Esophagus (tissue), 2 donors: ENCODE results near the gene RBMXL2. TPM values are rescaled to one million over a fixed set of nuclear protein-coding genes. Genes with fewer than 3 reads are reported as not detected.

Source experiments
- H3K27ac ChIP-seq, 2 donors: one replicate each; pipeline ENCODE4 v1.5.1; 2013; ENCODE audit warnings: low read depth in 2 of 2, mild to moderate bottlenecking in 2 of 2, inconsistent platforms in 1 of 2, low read length in 1 of 2, moderate library complexity in 1 of 2
- H3K27me3 ChIP-seq, 2 donors: one replicate each; pipeline ENCODE4 v1.6.1; 2013; ENCODE audit warnings: low read length in 2 of 2, control low read depth in 1 of 2, mild to moderate bottlenecking in 1 of 2; ENCODE audit not compliant: insufficient read depth in 2 of 2, control insufficient read depth in 1 of 2
- H3K36me3 ChIP-seq, 2 donors: one replicate each; pipeline ENCODE4 v1.6.1; 2013; ENCODE audit warnings: low read length in 1 of 2; ENCODE audit not compliant: control insufficient read depth in 2 of 2, insufficient read depth in 2 of 2
- H3K4me1 ChIP-seq, 2 donors: one replicate each; pipeline ENCODE4 v1.6.1; 2013; ENCODE audit warnings: low read length in 1 of 2; ENCODE audit not compliant: control insufficient read depth in 2 of 2, insufficient read depth in 2 of 2
- H3K4me3 ChIP-seq, 2 donors: one replicate each; pipeline ENCODE4 v1.5.1; 2013; ENCODE audit warnings: low read length in 2 of 2, mild to moderate bottlenecking in 2 of 2, low read depth in 1 of 2, moderate library complexity in 1 of 2
- H3K9me3 ChIP-seq, 2 donors: one replicate each; pipeline ENCODE4 v1.6.1; 2013; ENCODE audit warnings: mild to moderate bottlenecking in 2 of 2, low read depth in 1 of 2, low read length in 1 of 2, moderate library complexity in 1 of 2; ENCODE audit not compliant: control insufficient read depth in 2 of 2, insufficient read depth in 1 of 2
- WGBS, 2 donors: extraction: QIAGEN DNeasy Blood & Tissue Kit; methylation state at CpG; one replicate each; pipeline ENCODE4 v1.1.7; 2013; 5-methylcytosine and 5-hydroxymethylcytosine counted together
- polyA plus RNA-seq, 2 donors: library from polyadenylated mRNA; stranded (reverse); fragments of 200-250 nt; gene quantifications; one replicate each; pipeline ENCODE4 v1.2.3, GENCODE V29; 2013
- donor health status: healthy with polysubstance abuse.
- donor health status: Bipolar disorder and iron deficiency.

RBMXL2 gene
- polyA plus RNA-seq, 2 donors = not detected

DNA sequence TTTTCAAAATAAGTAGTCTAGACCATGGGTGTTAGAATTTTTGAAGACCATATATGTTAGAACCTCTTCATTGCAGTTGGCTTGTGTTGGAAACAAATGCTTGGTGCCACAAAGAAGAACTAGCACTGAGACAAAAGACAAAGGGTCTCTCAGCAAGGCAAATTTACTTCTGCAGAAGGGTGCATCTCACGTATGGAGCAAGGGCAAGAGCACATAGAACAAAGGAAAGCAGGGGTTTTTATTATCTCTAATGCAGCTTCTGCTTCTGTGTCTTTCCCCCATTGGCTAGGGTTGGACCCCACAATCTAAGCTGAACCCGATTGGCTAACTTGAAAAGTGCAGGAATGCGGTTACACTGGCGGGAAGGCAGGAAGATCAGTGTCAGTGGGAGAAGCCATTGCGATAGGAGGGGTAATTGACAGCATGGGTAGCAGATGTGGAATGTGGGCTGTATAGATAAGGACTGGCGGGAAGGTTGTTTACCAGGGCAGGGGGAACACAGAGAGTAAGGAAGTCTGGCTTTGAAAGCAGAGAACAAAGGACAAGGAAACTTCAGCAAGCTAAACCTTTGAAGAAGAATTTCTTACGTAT is 9.2 kb upstream of the RBMXL2 start:
- Histone ChIP-seq H3K9me3 (peaks cover 4% of the 10 kb centered on the region in 2 donors), H3K27ac (no peak overlapping the region), H3K4me3 (no peak overlapping the region), H3K36me3 (no peaks in the 10 kb centered on the region), H3K27me3 (no peaks in the 10 kb centered on the region), H3K4me1 (no peaks in the 10 kb centered on the region)
- 69 to 77% methylated on average over 7 of the region's 7 CpGs for WGBS, 2 donors

DNA sequence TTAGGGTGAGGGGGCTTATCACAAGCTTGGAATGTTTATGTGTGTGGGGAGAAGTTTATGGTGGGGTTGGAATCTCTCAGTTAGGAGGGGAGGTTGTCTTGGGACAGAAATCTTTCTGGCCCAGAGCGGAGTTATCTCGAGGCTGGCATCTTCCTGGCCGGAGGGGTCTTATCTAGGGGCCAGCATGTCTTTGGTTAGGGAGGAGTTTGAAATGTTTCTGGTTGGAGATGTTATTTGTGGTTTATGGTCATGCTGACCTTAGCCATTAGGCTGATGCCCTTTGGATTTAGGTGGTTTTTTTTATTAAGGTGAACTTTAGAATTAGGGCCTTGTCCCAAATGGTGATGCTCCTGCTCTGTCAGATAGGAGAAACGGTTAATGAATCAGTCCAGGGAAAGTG is 7.9 kb upstream of the RBMXL2 start:
- Histone ChIP-seq H3K36me3 (no peaks in the 10 kb centered on the region), H3K27ac (no peak overlapping the region), H3K4me1 (no peaks in the 10 kb centered on the region), H3K27me3 (no peaks in the 10 kb centered on the region), H3K4me3 (no peak overlapping the region), H3K9me3 (peaks cover 4% of the 10 kb centered on the region in 2 donors)
- whole genome bisulfite sequencing, 2 donors = 84 to 85% methylated on average over 4 of the region's 4 CpGs

DNA sequence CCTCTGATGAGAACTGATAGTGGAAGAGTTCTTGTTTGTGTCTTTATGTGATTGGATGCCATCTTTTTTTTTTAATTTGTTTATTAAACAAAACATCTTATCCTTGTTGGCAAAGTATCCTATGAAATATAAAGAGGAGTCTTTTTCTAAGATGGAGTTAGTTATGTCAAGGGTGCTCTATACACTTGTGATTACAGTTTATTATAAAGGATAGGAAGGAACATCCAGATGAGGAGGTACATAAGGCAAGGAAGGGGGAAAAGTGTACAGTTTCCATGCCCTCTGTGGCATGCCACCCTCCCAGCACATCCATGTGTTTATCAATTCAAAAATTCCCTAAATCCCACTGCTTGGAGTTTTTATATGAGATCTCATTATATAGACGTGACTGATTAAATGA is 7.4 kb upstream of the RBMXL2 start:
- Histone ChIP-seq H3K36me3 (no peaks in the 10 kb centered on the region), H3K4me3 (no peak overlapping the region), H3K4me1 (no peaks in the 10 kb centered on the region), H3K27me3 (no peaks in the 10 kb centered on the region), H3K27ac (no peak overlapping the region), H3K9me3 (peaks cover 4% of the 10 kb centered on the region in 2 donors)
- WGBS, 2 donors = 58 to 83% methylated on average over 1 of the region's 1 CpG

DNA sequence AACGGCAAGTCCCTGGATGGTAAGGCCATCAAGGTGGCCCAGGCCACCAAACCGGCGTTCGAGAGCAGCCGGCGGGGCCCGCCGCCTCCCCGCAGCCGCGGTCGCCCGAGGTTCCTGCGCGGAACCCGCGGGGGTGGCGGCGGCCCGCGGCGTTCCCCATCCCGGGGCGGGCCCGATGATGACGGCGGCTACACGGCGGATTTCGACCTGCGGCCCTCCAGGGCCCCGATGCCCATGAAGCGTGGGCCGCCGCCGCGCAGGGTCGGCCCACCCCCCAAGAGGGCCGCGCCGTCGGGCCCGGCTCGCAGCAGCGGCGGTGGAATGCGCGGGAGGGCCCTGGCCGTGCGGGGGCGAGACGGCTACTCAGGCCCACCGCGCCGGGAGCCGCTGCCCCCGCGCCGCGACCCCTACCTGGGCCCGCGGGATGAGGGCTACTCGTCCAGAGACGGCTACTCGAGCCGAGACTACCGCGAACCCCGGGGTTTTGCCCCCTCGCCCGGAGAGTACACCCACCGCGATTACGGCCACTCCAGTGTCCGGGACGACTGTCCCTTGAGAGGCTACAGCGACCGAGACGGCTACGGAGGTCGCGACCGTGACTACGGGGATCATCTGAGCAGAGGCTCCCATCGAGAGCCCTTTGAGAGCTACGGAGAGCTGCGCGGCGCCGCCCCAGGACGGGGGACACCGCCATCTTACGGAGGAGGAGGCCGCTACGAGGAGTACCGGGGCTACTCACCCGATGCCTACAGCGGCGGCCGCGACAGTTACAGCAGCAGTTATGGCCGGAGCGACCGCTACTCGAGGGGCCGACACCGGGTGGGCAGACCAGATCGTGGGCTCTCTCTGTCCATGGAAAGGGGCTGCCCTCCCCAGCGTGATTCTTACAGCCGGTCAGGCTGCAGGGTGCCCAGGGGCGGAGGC is 792 bp downstream of the RBMXL2 start:
- Histone ChIP-seq H3K36me3 (no peaks in the 10 kb centered on the region), H3K4me3 (no peak overlapping the region), H3K9me3 (no peaks in the 10 kb centered on the region), H3K4me1 (no peaks in the 10 kb centered on the region), H3K27ac (no peak overlapping the region), H3K27me3 (peaks cover 0 to 3% of the 10 kb centered on the region in 2 donors)
- WGBS, 2 donors = 84 to 85% methylated on average over 107 to 111 of the region's 111 CpGs

DNA sequence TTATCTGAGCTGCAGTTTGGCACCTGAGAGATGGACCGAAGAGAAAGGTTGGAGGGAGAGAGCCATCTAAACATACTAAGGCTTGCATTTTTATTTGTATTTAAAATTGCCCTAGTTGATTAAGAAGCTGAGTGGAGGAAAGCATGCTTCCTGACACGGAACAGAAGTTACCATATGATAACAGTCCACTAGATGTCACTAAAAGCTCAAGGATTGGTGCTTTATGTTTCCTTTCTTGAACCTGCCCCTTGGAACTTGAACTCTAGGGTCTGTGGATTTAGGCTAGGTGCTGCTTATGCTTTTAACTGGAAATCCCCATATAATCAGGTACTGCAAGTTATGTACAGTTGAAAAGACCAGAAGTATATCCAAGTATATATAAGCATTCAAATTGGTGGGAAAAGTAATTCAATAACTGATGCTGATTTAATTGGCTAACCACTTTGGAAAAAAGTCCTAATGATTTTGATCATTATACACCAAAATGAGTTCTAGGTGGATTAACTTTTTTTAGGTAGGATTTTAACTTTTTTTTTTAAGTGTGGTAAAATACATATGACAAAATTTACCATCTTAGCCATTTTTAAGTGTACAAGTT is 9.5 kb downstream of the RBMXL2 start:
- no peaks in the 10 kb centered on the region for H3K36me3 ChIP-seq
- 7 to 10% methylated on average over 2 of the region's 2 CpGs for WGBS, 2 donors
- H3K27ac ChIP-seq = no peak overlapping the region

DNA sequence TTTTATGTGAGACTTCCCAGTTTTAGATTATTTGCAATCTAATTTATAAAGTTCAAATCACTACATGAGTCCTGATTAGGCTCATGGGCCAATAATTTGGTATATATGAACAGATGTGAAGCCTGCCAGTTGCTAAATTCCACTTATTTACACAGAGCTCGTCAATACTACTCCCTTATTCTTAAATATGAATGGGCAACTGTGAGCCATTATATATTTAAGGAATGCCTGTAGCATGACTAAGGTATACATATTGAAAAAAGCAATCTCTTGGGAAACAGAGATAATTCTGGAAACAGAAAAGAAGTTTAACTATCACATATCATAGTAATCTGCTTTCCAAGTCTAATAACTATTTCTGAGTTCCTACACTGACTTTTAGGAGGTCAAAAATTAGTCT is 27.0 kb downstream of the RBMXL2 start:
- Histone ChIP-seq H3K27me3 (peaks cover 0 to 3% of the 10 kb centered on the region in 2 donors), H3K4me1 (no peaks in the 10 kb centered on the region), H3K36me3 (no peaks in the 10 kb centered on the region), H3K27ac (no peak overlapping the region), H3K9me3 (no peaks in the 10 kb centered on the region), H3K4me3 (no peak overlapping the region)
- WGBS, 2 donors = 12 to 20% methylated on average over 1 of the region's 1 CpG

More for the DNA sequence above, 9.5 kb downstream of the RBMXL2 start:
- H3K9me3 ChIP-seq = no peaks in the 10 kb centered on the region
- no peaks in the 10 kb centered on the region for H3K27me3 ChIP-seq
- H3K4me3 ChIP-seq = no peak overlapping the region
- no peaks in the 10 kb centered on the region for H3K4me1 ChIP-seq

DNA sequence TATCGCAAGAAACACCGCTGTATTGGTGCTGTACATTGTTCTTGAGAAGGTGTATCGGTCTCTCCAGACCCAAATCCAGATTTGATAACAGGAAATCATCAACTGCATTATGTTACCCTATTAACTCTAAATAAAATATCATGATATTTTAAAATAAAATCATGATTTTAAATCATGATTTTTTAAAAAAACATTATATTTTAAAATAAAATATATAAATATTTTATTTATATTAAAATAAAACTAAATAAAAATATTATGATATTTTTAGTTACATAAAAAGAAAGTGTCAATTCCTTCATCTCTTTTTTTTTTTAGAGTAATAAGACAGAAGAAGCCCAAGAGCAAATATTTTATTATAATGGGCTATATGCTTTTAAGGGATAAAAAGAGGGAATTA is 27.6 kb downstream of the RBMXL2 start:
- H3K27me3 ChIP-seq = peaks cover 0 to 3% of the 10 kb centered on the region in 2 donors
- WGBS, 2 donors = 88 to 91% methylated on average over 3 of the region's 3 CpGs
- H3K4me3 ChIP-seq = no peak overlapping the region

DNA sequence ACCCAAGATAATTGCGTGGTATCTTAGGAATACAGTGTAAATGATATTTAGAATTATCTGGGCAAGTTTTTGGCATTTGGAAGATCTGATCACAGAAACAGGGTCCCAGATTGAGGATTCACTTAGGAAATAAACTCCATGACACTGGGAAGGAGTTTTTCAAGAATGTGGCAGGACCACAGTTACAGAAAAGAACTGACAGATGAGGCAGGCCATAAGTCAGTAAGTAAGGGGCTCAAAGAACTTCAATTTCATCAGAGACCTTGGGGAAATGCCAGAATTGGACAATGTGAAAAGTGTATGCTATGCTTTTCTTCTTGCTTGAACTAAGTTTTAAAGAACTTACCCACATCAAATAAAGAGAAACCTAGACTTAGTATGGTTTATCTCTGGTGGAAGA is 49.3 kb downstream of the RBMXL2 start:
- Histone ChIP-seq H3K36me3 (no peaks in the 10 kb centered on the region), H3K27ac (no peak overlapping the region), H3K27me3 (no peaks in the 10 kb centered on the region), H3K4me1 (no peaks in the 10 kb centered on the region), H3K9me3 (peaks cover 0 to 3% of the 10 kb centered on the region in 2 donors), H3K4me3 (no peak overlapping the region)
- WGBS, 2 donors = 86 to 93% methylated on average over 1 of the region's 1 CpG

More for the DNA sequence above, 27.6 kb downstream of the RBMXL2 start:
- H3K27ac ChIP-seq = no peak overlapping the region
- H3K4me1 ChIP-seq = no peaks in the 10 kb centered on the region
- H3K9me3 ChIP-seq = no peaks in the 10 kb centered on the region
- H3K36me3 ChIP-seq = no peaks in the 10 kb centered on the region
